GM19438 (cell line): ENCODE measurements around the gene FGF22.
"Not testable (repeated sequence)": the region's sequence is repeated elsewhere in the genome, so short reads cannot be mapped to it uniquely, and the experiment has no call there.

Experiments
- ATAC-seq: cut with Tn5 transposase; IDR thresholded peaks from one replicate; pipeline ENCODE4 v1.9.1; 2021; ENCODE audit warnings: low read depth; ENCODE audit not compliant: unreplicated experiment

FGF22 gene

GRCh38 chr19:656751-657559 lies 17.3 kb downstream of the FGF22 start:
- ATAC-seq, result no peak

DNA sequence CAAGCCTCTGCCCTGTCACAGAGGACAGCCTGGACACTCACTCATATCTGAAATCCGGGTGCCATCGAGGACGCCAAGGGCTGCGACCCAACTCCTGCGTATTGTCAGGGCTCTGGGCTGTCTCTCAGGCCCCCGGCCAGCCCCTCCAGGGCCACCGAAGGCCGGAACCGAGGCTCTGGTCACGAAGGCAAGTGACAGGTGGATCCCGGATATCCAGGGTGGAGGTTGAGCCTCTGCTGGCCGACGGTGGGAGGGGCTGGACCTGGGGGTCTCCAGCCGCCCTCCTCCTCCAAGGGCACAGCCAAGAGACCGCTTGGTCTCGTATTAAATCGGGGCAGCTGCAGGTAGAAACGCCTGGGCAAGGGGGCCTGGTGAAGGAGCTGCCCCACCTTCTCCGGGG lies 17.9 kb downstream of the FGF22 start:
- no peak for ATAC-seq

GRCh38 chr19:658059-658839 lies 18.6 kb downstream of the FGF22 start:
- no peak for ATAC-seq

GRCh38 chr19:658916-659839 lies 19.5 kb downstream of the FGF22 start:
- no peak for ATAC-seq

- ATAC-seq, result no peak
These were observed 21.2 kb downstream of the FGF22 start for GRCh38 chr19:660793-661426.

- ATAC-seq, result no peak
These were observed 21.9 kb downstream of the FGF22 start for GRCh38 chr19:661427-662196.

- ATAC-seq, result peak; percentile 4
These were observed 22.7 kb downstream of the FGF22 start for GRCh38 chr19:662207-662961.

DNA sequence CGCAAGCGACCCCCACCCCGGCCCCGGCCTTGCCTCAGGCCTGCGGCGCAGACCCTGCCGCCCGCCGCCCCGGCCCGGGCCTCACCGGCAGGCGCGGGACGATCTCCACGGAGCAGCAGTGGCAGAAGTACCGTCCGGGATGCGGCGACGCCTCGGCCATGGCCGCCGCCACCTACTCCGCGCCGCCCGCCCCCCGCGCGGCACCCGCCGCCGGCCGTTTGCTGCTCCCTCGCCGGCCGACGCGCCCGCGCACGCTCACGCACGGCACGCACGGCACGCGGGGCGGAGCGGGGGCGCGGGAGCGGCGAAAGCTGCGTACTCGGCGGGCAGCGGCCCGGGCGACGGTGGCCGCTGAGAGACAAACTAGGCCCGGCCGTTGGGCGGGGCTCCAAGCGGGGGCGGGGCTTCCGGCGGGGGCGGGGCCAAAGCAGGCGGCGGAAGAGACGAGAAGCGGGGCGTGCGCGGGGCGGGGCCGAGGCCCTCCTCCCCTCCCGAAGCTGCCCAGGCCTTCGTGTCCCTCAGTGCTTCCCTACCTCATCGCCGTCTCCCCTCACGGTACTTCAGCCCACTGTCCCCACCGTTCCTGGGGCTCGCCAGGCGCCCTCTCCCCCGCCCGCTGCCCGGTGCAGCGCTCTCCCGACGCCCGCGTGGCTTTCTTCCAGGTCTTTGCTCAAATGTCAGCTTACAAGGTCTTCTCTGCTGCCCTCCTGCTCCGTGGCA lies 23.4 kb downstream of the FGF22 start, which contains the start of gene RNF126:
RNF126 (minus strand) TSS at position 253 of the 720 bp plus-strand sequence; CDS start at position 160, 93 bp downstream.
- ATAC-seq, result peak; percentile 46

DNA sequence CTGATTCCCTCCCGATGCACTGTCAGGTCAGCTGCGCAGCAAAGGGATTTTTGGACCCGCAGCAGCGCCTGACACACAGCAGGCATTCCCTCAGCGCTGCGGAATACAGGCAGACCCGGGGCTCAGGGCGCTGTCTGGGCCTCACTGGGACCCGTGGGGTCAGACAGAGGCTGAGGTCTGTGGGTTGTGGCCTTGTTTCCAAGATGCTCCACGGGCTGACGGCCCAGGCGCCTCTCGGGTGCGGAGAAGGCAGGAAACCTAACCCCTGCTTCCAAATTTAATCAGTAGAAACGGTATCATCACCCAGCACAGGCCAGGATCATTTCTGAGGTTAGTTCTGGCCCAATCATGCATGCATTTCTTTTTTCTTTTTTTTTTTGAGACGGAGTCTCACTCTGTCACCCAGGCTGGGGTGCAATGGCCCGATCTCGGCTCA lies 24.0 kb downstream of the FGF22 start:
- ATAC-seq, result no peak

DNA sequence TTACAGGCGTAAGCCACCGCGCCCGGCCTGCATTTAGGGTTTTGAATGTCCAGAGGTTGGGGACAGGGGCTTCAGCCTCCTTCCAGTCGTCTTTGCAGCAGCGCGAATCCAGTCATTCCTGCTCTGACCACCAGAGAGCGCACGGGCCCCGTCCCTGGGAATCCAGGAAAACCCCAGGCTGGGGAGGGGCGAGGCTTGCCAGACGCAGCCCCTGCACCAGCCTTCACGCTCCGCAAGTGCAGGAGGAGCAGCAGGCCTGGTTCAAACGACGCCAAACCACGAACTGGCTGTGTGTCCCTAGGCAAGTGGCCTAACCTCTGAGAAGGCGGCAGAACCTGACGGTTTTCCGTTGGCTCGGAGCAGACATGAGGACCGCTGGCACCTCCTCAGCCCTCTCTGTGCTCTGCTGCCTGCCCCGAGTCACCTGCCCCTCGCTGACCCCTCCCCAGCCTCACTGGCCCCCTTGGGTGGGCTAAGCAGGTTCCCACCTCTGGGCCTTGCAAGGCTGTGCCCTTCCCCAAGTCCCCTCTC lies 25.3 kb downstream of the FGF22 start:
- ATAC-seq, result no peak

- not testable (repeated sequence) for ATAC-seq
These were observed 27.4 kb downstream of the FGF22 start for GRCh38 chr19:666985-667573.

GRCh38 chr19:668675-669434 lies 29.2 kb downstream of the FGF22 start:
- ATAC-seq, result not testable (repeated sequence)

- no peak for ATAC-seq
These were observed 31.0 kb downstream of the FGF22 start for GRCh38 chr19:670609-671075.

- no peak for ATAC-seq
These were observed 34.8 kb downstream of the FGF22 start for GRCh38 chr19:674282-675151.

DNA sequence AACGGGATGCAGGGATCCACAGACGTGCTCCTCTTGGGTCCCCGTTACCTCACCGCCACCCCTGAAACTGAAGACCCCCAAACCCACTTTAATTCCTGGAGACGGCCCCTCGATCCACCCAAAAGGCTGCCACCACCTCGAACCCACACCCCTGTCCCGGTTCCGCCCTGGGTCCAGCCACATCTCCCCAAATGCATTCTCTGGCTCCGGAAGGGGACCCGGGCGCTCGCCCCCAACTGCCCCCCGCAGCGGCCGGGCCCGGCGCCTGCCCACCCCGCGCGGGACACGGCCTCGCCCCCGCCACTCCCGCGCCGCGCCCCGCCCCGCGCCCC lies 36.3 kb downstream of the FGF22 start:
- no peak for ATAC-seq
